ENCODE results near the gene LRRC61.
A peak's percentile ranks its signal among the peaks of the same experiment; 100 is the strongest.
"Not testable (repeated sequence)": the region's sequence is repeated elsewhere in the genome, so short reads cannot be mapped to it uniquely, and the experiment has no call there.

The LRRC61 gene

GRCh38 chr7:150307904-150308303 is 15.3 kb upstream of the LRRC61 start:
- DNase-seq (ENCODE audit: low read depth), result no peak

GRCh38 chr7:150308575-150308974 is 14.6 kb upstream of the LRRC61 start:
- DNase-seq (ENCODE audit: low read depth), result no peak

GRCh38 chr7:150311146-150311545 is 12.0 kb upstream of the LRRC61 start:
- no peak for DNase-seq (ENCODE audit: low read depth)

- DNase-seq (ENCODE audit: low read depth), result no peak
Measured at GRCh38 chr7:150311711-150312110, 11.4 kb upstream of the LRRC61 start.

GRCh38 chr7:150312649-150313366 is 10.3 kb upstream of the LRRC61 start:
- DNase-seq (ENCODE audit: low read depth), result not testable (repeated sequence)

GRCh38 chr7:150313367-150313809 is 9.8 kb upstream of the LRRC61 start:
- no peak for DNase-seq (ENCODE audit: low read depth)

- no peak for DNase-seq (ENCODE audit: low read depth)
Measured at GRCh38 chr7:150313870-150314269, 9.3 kb upstream of the LRRC61 start.

- DNase-seq (ENCODE audit: low read depth), result no peak
Measured at GRCh38 chr7:150314639-150315239, 8.4 kb upstream of the LRRC61 start.

GRCh38 chr7:150316987-150317386 is 6.2 kb upstream of the LRRC61 start:
- DNase-seq (ENCODE audit: low read depth), result not testable (repeated sequence)

GRCh38 chr7:150317748-150318444 is 5.3 kb upstream of the LRRC61 start:
- peak; percentile 48 for DNase-seq (ENCODE audit: low read depth)

- no peak for DNase-seq (ENCODE audit: low read depth)
Measured at GRCh38 chr7:150321788-150322113, 1.4 kb upstream of the LRRC61 start.

GRCh38 chr7:150322114-150322832 is 882 bp upstream of the LRRC61 start:
- DNase-seq (ENCODE audit: low read depth), result no peak

- DNase-seq (ENCODE audit: low read depth), result no peak
Measured at GRCh38 chr7:150323682-150324372, 672 bp downstream of the LRRC61 start.

- DNase-seq (ENCODE audit: low read depth), result no peak
Measured at GRCh38 chr7:150324373-150324961, 1.3 kb downstream of the LRRC61 start.

- DNase-seq (ENCODE audit: low read depth), result peak; percentile 74
Measured at GRCh38 chr7:150325110-150325611, 2.0 kb downstream of the LRRC61 start.

GRCh38 chr7:150325901-150326300 is 2.7 kb downstream of the LRRC61 start:
- DNase-seq (ENCODE audit: low read depth), result no peak

GRCh38 chr7:150326657-150327268 is 3.6 kb downstream of the LRRC61 start:
- DNase-seq (ENCODE audit: low read depth), result no peak

GRCh38 chr7:150327308-150327707 is 4.2 kb downstream of the LRRC61 start:
- no peak for DNase-seq (ENCODE audit: low read depth)

GRCh38 chr7:150329331-150330120 is 6.4 kb downstream of the LRRC61 start:
- DNase-seq (ENCODE audit: low read depth), result no peak

- DNase-seq (ENCODE audit: low read depth), result no peak
Measured at GRCh38 chr7:150330211-150330885, 7.2 kb downstream of the LRRC61 start.

All from GM04503 (cell line).